GM18951 (cell line): ENCODE measurements around the gene ALPK1.

Experiments
- POLR2A ChIP-seq: IDR thresholded peaks from 4 replicates; pipeline ENCODE4 v1.6.1; 2011; ENCODE audit warnings: mild to moderate bottlenecking; ENCODE audit not compliant: insufficient read length, insufficient read depth; ENCODE audit errors: extremely low read depth
- in situ Hi-C: fragments of 300-500 bp; cut with MboI; formaldehyde crosslinking; loops from one replicate; pipeline ENCODE4 v1.12.0; 2022; ENCODE audit warnings: low sequenced_read_pairs, mixed read lengths, inconsistent platforms; ENCODE audit not compliant: unreplicated experiment

Gene ALPK1

DNA sequence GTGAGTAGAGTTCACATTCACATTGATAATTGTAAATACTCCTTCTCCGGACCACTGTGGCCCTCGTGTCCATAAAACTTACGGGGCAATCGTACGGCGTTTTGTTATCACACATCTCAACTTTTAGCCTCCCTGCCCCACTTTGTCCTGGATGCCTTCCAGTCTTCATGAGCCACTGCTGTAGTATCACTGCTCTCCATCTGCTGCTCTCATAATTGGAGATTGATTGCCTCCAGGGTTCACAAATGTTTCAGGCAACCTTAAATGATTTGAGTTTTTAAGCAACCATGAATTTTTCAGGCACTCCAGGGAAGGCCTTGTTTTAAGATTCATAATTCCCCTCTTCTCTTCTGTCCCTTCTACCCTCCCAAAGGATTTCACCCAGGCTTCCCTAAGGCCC, 28.4 kb downstream of the ALPK1 start:
- no peak for TF ChIP-seq POLR2A
- in situ Hi-C loops, result loop anchor here (10.0 to 25.0 kb wide), 3 partner anchors 279 to 612 kb away; no protein-coding TSS in a partner anchor

DNA sequence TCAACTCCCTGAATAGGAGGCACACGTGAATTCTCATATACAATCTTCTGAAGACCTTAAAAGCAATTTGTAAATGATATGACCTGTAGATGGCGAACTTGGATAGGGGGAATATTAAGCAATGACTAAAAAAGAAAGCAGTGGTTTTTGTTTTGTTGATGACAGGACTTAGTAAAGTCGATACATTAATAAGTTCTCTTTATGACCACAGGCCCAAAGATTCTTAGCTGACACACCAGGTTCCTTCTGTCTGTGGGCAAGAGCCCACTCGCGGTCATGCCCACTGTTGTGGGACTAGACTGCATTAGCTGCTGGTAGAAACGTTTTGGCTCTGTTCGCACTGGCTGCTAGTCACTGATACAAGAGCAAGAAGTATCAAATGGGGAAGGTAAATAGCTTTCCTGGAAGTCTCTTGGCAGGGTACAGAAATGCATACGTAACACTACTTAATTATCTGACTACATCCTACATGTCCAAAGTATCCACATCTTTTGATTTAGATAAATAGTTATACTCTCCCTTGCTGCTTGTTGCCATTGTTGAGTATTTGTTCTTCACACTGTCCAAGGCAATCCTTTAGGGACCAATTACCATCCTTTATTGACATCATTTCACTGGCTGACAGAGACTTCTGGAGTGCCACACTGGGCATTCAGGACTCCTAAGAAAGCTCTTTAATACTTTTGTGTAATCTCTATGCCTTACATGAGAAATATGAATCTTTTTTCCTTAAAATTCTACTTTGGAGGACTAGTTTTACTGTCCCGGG, 31.0 kb downstream of the ALPK1 start:
- in situ Hi-C loops, result loop anchor here (10.0 to 25.0 kb wide), 3 partner anchors 277 to 609 kb away; no protein-coding TSS in a partner anchor
- no peak for TF ChIP-seq POLR2A

DNA sequence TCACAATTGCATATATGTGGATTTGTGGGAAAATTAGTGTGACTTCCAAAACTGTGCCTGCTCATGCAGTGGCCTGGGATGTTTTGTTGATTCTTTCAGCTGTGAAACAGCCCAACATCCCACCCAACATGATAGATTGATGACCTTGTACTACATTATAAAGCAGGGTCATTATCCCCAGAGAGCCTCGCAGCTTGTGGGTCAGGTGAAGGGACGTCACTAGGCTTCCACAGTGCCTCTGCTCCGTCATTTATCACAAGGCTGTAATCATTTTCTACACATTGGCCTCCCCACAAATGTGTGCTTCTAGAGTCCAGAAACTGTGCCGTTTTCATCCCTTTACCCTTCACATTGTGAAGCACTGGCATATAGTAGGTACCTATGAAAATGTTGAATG, 31.6 kb downstream of the ALPK1 start:
- TF ChIP-seq POLR2A, result no peak
- in situ Hi-C loops, result loop anchor here (10.0 to 25.0 kb wide), 3 partner anchors 276 to 609 kb away; no protein-coding TSS in a partner anchor

DNA sequence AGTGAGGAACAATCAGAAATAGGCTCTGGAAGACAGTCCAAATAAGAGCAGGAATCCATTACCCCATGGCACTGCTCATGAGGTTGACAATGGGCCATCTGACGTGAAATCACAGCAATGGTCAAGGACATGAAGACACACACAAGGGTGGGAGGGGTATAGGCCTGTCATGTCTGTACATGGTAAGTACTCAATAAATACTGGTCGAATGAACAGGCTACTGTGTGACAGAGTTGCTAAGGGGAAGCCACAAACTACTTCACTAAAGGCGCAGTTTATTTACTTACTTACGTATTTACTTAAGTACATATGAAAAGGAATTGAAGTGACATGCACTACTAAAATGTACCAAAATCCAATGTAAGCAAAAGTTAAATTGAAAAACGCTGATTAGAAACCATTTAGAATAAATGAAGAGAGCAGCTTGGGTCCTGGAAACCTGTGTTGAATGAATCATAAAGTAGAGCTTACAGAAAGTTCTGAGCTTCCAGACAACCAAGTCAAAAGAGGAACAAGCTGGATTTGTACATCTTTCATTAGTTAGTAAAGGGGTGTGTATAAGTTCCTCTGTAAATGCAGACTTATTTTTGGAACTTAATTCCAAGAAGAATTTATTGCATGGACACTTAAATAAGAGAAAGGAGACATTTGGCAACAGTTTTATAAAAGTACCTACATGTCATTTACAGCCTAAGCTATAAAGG, 32.7 kb downstream of the ALPK1 start:
- in situ Hi-C loops, result loop anchor here (10.0 to 25.0 kb wide), 3 partner anchors 275 to 607 kb away; no protein-coding TSS in a partner anchor
- TF ChIP-seq POLR2A, result no peak

DNA sequence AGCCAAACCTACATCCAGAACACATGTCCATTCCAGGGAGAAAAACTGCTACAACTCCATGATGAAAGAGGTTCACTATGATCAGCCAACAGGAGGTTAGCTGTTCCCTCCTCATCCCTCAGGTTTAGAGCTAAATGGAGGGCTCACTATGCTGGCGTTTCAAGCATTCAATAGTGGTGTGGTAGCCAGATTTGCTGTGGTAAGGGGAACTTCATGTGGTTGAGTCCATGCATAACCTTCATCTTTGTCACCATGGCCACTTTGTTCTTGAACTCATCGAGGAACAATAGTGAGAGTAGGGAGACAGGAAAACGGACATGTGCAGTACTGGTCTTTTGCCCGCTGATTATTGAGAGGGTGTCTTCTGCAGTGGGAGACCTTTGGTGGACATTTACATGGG, 33.8 kb downstream of the ALPK1 start:
- TF ChIP-seq POLR2A, result no peak
- in situ Hi-C loops, result loop anchor here (25.0 kb wide), 2 partner anchors 431 to 606 kb away; no protein-coding TSS in a partner anchor

DNA sequence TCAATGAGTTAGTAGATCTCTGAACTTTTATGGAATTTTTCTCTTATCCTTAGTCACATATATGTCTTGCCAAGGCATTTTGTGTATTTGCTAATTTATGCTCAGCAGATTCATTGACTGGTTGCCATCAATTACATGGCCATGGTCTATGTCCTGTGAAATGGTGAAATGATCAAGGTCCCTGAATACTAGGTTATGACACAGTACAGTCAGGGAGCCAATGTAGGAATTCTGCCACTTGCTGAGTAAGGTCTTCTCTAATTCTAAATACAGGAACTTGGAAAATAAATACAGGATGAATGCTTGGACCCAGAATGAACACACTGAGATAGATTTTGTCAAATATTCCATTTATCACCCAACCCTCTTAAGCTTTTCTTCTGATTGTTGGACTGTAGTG, 35.2 kb downstream of the ALPK1 start:
- TF ChIP-seq POLR2A, result no peak
- in situ Hi-C loops, result loop anchor here (25.0 kb wide), 2 partner anchors 430 to 605 kb away; no protein-coding TSS in a partner anchor

DNA sequence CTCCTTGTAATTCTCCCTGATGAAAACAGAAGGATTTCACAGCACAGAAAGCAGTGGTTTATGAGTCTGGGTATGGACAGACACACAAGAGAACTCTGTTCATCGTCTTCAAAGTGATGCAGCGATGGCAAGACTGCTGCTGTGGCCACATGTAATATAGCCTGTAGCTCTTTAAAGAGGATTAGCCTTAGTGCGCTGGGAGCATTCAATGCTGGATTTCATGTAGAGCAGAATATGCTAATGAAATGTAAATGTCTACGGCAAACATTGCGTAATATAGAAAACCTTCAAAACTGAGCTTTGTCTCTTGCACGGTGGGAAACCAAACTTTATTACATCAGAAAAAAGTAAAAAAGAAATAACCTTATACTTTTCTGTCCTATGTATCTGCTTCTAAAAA, 42.9 kb downstream of the ALPK1 start:
- in situ Hi-C loops, result loop anchor here (25.0 kb wide), 2 partner anchors 422 to 597 kb away; no protein-coding TSS in a partner anchor
- no peak for TF ChIP-seq POLR2A

DNA sequence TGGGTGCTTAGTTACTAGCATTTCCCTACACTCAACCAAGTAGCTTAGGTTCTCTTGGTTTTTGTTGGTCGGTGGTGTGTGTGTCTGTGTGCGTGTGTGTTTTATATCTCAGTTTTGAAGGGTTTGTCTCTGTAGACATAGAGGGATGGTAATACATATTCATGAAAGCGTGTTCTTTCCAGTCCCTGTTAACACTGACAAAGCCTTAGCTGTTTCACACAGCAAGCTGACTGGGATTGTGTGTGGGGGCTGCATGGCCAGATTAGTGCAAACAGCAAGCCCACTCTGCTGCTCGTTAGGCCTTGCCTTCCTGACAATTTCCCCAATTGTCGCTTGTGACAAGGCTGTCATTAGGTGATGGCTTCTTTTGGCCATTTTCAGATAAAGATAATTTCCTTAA, 43.9 kb downstream of the ALPK1 start:
- TF ChIP-seq POLR2A, result no peak
- in situ Hi-C loops, result loop anchor here (25.0 kb wide), 2 partner anchors 421 to 596 kb away; no protein-coding TSS in a partner anchor

DNA sequence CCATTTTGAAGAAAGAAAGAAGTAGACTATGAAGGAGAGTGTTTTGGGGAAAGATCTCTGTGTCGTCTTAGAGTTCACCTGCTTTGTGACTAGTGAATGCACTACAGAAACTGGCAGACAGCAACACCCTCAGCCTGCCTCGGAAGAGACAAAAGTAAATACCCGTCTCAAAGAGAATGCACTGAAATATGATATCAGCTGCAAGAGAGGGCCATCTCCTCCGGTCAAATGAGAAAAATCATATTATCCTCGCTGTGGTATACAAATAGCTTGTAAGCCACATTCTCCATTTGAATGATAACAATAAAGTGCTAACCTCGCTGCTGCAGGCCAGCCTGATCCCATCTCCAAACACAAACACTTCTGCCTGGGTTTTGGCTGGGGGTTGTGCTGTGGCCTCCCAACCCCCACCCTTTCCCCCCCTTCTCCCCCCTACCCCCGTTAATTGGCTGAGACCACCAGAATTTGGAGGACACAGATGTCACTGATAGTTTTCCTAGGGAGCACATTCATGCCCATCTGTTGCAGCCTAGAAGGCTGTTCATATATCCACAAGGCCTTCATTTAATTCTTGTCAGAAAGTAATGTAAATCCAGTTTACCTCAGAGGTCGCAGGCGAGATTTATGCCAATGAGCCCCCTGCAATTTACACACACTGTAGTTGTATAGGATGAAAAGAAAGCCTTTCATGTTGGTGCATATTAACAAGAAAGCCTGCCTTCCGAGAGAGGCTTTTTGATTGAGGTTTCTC, 46.3 kb downstream of the ALPK1 start:
- TF ChIP-seq POLR2A, result no peak
- in situ Hi-C loops, result loop anchor here (25.0 kb wide), 2 partner anchors 419 to 594 kb away; no protein-coding TSS in a partner anchor

DNA sequence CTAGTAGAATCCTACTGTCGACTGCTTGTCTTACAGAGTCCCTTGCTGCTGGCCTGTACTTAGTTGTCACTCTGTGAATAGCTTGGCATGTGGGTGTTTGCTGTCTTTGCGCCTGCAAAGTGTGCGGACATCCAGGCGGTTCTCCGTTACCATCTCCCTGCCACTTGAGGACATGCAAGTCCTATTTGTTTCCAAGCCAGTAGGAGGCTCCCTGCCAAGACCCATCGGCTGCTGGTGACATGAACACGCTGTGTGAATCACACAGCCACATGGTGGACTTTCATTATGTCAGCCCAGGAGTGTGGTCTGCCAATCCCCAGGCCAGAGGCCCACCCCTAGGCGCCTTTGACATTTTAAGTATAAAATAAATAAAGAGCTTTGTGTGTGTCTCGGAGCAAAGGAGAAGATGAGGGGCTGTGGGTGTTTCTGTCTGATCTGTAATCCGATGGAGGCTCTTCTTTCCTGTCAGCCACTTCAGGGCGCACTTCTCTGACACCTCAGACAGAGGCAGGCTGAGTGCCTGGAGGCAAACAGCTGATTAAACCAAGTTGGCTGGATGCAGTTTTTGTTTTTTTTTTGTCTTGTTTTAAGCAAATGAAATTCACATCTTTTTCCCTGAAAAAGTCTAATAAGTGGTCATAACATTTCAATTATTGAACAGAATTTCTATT, 51.5 kb downstream of the ALPK1 start:
- TF ChIP-seq POLR2A, result no peak
- in situ Hi-C loops, result loop anchor here (25.0 kb wide), 2 partner anchors 414 to 589 kb away; no protein-coding TSS in a partner anchor

DNA sequence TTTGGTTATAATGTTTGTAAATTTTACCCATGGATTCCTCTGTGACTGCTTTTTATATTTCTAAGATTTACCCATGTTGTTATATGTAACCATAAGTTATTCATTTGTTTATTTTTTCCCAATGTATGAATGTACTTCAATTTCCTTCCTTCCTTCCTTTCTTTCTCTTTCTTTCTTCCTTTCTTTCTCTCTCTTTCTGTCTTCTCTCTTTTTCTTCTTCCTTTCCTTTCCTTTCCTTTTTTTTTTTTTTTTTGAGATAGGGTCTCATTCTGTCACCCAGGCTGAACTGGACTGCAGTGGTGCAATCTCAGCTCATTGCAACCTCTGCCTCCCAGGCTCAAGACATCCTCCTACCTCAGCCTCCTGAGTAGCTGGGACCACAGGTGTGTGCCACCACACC, 55.6 kb downstream of the ALPK1 start:
- no peak for TF ChIP-seq POLR2A
- in situ Hi-C loops, result no loop called here

DNA sequence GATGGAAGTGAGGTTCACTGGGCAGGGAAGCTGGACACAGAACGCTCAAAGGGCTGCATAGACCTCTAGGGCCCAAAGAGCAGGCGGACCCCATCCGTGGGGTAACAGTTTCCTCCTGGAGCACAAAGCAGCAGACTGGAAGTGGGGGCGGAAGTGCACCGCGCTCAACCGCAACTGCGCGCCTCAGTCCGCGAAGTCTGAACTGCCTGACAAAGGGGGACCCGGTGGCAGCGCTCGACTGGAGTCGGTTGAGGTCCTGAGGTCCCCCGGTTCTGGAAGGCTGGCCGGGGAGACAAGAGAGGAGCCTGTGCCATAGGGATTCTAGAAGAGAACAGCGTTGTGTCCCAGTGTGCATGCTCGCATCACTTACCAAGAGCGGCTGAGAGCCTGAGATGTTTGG, 58.5 kb downstream of the ALPK1 start:
- TF ChIP-seq POLR2A, result no peak
- in situ Hi-C loops, result no loop called here

DNA sequence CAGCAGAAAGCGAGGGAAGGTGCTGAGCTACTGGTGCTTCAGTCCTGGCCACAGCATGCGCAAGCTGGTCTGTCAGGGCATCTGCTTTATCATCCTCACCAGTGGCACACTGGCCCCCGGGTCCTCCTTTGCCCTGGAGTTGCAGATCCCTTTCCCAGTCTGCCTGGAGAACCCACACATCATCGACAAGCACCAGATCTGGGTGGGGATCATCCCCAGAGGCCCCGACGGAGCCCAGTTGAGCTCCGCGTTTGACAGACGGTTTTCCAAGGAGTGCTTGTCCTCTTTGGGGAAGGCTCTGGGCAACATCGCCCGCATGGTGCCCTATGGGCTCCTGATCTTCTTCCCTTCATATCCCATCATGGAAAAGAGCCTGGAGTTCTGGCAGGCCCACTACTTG, 60.3 kb downstream of the ALPK1 start:
- no peak for TF ChIP-seq POLR2A
- in situ Hi-C loops, result no loop called here

DNA sequence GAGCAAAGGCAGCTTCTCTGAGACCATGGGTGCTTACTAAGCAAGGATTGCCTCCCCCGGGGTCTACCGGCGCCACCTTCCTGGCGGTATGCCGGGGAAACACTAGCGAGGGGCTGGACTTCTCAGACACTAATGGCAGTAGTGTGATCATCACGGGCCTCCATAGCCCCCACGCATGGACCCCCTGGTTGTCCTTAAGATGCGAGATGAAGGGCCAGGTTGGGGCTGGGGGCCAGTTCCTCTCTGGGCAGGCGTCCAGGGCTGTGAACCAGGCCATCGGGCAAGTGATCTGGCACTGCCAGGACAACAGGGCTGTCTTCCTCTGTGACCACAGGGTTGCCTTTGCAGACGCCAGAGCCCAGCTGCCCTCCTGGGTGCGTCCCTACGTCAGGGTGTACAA, 60.7 kb downstream of the ALPK1 start:
- in situ Hi-C loops, result no loop called here
- no peak for TF ChIP-seq POLR2A
